IMR-90 (cell line): ENCODE data around the gene NR2F2. TPM values are rescaled to one million over a fixed set of nuclear protein-coding genes. Genes with fewer than 3 reads are reported as not detected.

ENCODE experiments used
- CHD1 ChIP-seq: IDR thresholded peaks from 2 replicates; pipeline ENCODE4 v1.6.1; 2012; ENCODE audit warnings: low read depth, low read length, improper control_type of control experiment
- FOS ChIP-seq: fragments of 150-350 bp; IDR thresholded peaks from 2 replicates; pipeline ENCODE4 v1.6.1; 2016; ENCODE audit warnings: low read depth, low read length
- RFX5 ChIP-seq: IDR thresholded peaks from 2 replicates; pipeline ENCODE4 v1.8.0; 2012; ENCODE audit warnings: low read depth, mild to moderate bottlenecking, low read length, moderate library complexity
- polyA plus RNA-seq, 3 experiments: library from polyadenylated mRNA; depleted of rRNA; stranded (reverse); fragments of >200 nt; gene quantifications; 2 replicates each; pipeline ENCODE4 v1.2.3, GENCODE V29; 2012; ENCODE audit warnings: low replicate concordance in 1 of 3
- total RNA-seq: library from RNA; depleted of rRNA; stranded (reverse); fragments of >200 nt; gene quantifications from 2 replicates; pipeline ENCODE4 v1.2.3, GENCODE V29; 2012

The NR2F2 gene
- total and polyA plus RNA-seq, 2 of the 4 experiments (the other 2 are of a cell fraction): 20.3 to 161 TPM

- TF ChIP-seq CHD1: no peak
- TF ChIP-seq RFX5: no peak
- TF ChIP-seq FOS: no peak
Measured at GRCh38 chr15:96344706-96345559, 14.4 kb downstream of the NR2F2 start (continued).
